SK-N-DZ (cell line): ENCODE results near the gene B4GALT7.
A peak's percentile ranks its signal among the peaks of the same experiment; 100 is the strongest.
"Not testable (repeated sequence)": the region's sequence is repeated elsewhere in the genome, so short reads cannot be mapped to it uniquely, and the experiment has no call there.

Source experiments
- DNase-seq: peaks from one replicate; pipeline ENCODE4 v3.0.0-alpha.2; 2015; ENCODE audit warnings: low spot score

Gene B4GALT7

DNA sequence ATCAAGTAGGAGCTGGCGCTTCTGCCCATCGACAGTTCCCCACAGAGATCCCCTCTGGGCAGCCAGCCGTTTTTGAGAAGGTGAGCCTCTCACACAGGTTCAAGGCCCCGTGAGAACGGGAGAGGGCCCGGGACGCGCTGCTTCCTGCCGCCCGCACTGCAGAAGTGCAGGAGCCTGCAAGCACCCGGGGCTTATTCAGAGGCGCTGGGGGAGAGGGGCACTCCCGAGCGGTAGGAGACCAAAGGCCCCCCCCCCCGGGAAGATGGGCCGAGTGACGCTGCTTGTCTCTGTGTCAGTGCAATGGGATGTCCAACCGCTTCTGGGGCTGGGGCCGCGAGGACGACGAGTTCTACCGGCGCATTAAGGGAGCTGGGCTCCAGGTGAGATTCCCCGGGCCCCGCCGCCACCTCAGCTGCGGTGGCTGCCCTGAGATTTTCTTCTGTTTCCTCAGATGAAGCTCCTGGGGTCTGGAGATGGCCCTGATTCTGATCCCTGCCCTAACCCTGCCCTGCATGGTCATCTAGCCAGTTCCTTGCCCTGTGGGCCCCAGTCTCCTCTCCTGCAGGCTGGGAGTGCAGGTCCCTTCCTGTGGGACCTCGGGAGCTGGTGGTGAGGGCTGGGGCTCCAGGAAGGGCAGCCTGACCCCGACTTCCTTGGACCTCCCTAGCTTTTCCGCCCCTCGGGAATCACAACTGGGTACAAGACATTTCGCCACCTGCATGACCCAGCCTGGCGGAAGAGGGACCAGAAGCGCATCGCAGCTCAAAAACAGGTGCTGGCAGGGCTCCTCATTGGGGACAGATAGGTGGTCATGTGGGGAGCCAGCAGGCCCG lies 8.5 kb downstream of the B4GALT7 start:
- DNase-seq = no peak

DNA sequence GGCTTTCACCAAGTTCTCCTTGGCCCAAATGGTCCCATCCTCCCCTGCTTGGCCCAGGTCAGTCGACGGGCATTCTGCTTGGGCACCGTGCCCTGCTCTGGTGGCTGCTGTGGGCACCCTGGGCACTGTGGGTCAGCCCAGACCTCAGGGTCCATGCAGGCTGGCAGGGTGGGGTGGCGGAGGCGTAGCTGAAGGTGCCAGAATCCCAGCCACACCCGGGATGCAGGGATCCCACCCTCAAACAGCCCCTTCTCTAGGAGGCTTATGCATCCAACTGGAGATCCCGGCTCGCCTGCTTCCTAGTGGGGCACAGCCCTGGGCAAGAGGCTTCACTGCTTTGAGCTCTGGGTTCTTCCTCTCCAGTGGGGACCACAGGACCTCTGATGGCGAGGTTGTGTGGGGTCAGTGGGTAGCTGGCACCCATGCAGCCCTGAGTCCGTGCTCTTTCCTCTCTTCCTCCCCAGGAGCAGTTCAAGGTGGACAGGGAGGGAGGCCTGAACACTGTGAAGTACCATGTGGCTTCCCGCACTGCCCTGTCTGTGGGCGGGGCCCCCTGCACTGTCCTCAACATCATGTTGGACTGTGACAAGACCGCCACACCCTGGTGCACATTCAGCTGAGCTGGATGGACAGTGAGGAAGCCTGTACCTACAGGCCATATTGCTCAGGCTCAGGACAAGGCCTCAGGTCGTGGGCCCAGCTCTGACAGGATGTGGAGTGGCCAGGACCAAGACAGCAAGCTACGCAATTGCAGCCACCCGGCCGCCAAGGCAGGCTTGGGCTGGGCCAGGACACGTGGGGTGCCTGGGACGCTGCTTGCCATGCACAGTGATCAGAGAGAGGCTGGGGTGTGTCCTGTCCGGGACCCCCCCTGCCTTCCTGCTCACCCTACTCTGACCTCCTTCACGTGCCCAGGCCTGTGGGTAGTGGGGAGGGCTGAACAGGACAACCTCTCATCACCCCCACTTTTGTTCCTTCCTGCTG lies 9.4 kb downstream of the B4GALT7 start:
- DNase-seq = no peak

DNA sequence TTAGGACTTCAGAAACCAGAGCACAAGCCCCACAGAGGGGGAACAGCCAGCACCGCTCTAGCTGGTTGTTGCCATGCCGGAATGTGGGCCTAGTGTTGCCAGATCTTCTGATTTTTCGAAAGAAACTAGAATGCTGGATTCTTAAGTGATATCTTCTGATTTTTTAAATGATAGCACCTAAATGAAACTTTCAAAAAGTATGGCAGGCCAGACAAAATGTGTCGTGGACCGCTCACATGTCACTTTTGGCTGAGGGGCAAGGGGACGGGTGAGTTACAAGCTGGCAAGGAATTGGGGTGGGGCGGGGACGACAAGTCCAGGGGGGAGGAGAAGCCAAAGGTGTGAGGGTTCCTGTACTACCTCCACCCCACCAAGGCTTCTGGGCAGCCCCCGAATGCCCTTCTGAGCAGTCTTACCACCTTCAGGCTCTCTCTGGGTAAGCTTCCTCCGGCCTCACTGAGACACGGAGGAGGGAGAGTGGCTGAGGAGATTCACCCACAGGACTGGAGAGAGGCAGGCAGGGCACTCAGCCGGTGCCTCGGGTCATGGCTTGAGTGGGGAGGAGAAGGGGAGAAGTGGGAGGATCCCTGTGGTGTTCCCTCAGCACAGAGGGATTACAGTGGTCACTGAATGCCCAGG lies 10.3 kb downstream of the B4GALT7 start:
- no peak for DNase-seq

DNA sequence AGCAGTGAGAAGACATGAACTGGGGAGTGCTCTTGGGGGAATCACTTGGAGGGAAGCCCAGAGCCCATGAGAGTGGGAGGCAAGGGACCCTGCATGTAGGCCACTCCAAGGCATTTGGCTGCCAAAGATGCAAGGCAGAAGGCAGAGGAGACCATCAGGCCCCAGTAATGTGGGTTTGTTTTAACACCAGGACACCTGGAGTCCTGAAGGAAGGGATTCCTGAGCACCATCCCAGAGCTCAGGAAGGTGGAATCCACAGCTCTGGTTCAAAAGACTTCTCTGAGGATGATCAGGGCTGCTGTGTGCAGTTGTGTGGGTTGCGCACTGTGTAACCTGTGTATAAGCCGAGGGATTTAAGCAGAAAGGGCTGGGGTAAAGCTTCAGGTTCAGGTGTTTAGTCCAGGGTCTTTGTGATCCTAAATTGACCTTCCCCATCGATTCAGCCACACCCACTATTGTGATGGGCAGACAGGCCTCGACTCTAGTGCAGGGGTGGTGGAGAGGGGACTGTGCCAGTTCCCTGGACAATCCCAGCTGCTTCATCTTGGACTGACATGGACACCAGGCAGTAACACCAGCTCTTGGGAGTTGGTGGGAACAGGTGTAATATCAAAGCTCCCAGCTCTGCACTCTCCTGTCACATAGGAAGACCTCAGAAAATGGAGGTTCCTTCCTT lies 11.0 kb downstream of the B4GALT7 start:
- no peak for DNase-seq

DNA sequence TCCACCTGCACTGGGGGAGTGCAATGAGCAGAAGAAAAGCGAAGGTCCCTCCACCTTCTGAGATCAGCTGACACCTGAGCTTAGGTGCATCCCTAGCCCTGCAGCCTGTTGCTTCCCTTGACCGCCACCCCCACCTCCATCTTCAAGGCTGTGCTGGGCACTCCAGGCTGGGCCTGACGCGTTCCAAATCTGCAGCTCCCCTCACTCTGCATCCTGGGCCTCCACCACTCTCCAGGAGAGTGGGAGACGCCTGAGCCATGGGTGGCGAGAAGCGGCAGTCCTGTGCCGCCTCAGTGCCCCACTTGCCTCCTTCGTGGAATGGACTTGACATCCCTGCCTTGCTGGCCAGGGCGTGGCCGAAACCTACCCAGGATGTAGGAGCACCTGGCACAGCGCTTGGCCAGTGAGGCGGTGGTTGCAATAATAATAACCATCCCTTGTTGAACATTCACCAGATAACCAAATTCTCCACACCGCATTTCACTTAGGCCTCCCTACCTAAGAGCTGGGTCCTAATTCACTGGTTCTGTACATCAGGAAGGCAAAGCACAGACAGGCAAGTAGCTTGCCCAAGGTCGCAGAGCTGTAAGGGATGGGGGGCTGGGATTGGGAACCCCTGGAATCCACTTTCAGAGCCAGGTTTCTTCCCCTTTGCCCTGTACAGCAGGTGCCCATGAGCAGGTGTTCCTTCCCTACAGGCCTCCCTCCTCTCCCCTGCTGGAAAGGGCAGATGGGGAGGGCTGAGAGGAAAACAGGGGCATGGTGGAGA lies 11.7 kb downstream of the B4GALT7 start:
- peak; percentile 2 for DNase-seq

DNA sequence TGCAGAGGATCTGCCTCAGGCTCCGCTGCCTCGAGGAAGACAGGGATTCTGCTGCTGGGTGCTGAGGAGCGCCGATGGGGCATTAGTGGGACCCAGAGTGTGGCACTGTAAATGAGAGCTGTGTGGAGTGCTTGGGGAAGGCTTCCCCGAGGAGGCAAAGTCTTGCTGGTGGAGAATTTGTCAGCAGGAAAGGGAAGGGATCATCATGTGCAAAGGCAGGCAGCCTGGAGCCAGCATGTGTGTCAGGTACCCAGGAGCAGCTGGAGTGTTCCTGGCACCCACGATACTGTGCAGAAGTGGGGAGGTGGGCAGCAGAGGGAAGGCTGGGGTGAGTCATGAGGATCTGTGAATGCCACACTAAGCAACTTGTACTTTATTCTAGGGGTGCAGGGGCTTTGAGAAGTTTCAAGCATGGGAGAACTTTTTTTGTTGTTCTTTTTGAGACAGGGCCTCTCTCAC lies 12.3 kb downstream of the B4GALT7 start:
- no peak for DNase-seq

DNA sequence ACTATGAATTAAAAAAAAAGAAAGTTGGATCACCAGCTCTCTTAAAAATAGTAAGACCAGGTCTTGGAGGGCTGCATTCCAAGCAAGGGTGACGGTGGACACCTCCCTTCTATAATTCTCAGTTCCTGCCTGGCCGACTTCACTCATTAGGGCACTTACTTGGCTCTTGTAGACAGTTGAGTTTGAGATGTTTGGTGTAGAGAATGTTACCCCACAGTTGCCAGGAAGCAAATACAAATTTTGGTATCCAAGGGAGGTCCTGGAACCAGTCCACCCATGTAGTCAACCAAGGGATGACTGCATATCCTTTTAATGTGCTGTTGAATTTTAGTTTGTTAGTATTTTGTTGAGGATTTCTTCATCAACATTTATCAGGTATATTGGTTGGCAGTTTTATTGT lies 20.6 kb downstream of the B4GALT7 start:
- DNase-seq = no peak

DNA sequence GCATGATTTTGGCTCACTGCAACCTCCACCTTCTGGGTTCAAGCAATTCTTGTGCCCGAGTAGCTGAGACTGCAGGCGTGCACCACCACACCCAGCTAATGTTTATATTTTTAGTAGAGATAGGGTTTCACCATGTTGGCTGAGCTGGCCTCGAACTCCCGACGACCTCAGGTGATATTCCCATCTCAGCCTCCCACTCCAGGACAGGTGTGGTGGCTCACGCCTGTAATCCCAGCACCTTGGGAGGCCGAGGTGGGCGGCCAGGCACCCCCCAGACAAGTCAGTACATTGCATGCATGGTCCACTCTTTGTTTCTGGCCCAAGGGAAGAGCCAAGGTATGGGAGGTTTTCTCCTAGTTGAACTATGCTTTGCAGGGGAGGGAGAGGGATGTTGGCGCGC lies 24.2 kb downstream of the B4GALT7 start:
- not testable (repeated sequence) for DNase-seq

DNA sequence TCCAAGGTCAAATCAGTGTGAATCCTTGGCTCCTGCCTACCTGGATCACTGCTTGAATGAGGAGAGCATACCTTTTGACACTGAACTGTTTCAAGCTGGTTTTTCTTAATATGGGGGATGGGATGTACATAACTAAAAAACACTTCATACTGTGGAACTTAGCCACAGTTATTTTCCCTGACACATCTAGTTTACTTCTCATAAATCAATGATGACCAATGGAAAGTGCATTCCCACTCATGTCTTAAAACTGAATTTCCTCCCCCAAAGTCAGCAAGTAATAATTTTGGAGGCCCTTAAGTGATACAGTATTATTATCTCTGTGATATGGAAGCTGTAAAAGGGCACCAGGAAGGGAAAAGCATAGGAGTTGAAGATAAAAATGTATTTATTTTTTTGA lies 30.3 kb downstream of the B4GALT7 start:
- DNase-seq = not testable (repeated sequence)

DNA sequence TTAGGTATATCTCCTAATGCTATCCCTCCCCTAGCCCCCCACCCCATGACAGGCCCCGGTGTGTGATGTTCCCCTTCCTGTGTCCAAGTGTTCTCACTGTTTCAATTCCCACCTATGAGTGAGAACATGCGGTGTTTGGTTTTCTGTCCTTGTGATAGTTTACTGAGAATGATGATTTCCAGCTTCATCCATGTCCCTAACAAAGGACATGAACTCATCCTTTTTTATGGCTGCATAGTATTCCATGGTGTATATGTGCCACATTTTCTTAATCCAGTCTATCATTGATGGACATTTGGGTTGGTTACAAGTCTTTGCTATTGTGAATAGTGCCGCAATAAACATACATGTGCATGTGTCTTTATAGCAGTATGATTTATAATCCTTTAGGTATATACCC lies 35.0 kb downstream of the B4GALT7 start:
- DNase-seq = not testable (repeated sequence)

DNA sequence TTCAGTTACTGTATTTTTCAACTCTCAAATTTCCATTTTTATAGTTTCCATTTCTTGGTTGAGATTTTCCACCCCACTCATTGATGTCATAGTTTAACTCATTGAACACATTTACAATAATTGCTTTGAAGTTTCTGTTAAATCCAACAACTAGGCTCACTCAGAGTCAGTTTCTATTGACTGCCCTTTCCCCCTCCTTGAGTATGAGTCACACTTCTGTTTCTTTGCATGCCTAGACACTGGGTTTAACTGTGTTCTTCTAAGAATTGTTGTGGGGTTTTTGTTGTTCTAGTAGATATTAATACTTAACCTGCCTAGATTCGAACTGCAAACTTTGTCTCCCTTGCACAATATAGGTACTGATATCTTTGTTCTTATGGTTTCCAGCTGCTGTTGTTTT lies 45.5 kb downstream of the B4GALT7 start:
- not testable (repeated sequence) for DNase-seq

DNA sequence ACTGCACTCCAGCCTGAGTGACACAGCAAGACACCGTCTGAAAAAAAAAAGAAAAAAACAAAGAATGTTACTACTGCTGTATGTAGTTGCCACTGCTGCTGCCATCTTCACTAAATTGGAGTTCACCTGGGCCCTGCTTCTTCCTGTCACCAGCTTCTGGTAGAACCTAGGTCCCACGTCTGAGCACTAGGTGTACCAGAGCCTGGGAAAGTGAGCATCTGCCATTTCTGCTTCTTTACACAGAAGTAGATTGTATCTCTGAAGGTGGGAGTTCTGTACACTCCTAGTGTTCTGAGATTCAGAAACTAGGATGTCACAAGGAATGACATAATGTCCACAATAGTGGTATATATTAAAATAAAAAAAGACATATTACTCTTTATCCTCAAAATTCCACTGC lies 51.3 kb downstream of the B4GALT7 start:
- DNase-seq = not testable (repeated sequence)

DNA sequence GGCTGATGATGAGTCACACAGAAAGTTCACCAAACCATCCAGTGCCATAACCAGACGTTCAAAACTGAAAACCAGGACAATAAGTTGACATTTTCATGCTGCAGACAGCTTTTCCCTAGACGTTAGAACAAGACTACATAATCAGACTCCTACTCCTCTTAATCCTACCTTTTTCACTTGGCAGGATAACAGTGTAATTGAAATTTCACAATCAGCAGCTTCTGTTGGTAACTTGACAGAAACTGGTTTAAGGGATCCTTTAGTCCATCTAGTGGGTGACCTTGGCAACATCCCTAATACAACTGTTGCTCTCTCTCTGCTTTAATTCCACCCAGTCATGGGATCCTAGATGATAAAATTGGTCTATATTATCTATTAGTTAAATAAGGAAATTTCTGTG lies 57.9 kb downstream of the B4GALT7 start:
- not testable (repeated sequence) for DNase-seq

DNA sequence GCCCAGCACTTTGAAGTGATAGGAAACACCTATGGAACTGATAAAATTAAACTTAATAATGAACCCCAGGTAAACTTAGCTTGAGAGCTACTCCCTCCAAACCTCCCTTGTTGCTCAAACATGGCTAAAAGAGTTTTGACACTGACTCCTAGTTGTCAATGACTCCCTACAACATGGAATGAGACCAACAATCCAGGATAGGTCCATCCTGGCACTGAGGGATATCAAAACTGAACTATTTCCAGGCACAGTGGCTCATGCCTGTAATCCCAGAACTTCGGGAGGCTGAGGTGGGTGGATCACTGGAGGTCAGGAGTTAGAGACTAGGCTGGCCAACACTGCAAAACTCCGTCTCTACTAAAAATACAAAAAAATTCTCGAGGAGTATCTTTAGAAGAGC lies 58.6 kb downstream of the B4GALT7 start:
- not testable (repeated sequence) for DNase-seq
